Heart right ventricle (tissue), 16 donors: ENCODE data around the gene TEX22. TPM values are rescaled to one million over a fixed set of nuclear protein-coding genes. Genes with fewer than 3 reads are reported as not detected.
A peak's percentile ranks its signal among the peaks of the same experiment; 100 is the strongest.

Experiments used
- ATAC-seq, 8 donors: fragments of 200-7000 bp; cut with Tn5 transposase; one replicate each; pipeline ENCODE4 v1.9.1; 2020; ENCODE audit warnings: mild to moderate bottlenecking in 8 of 8, moderate library complexity in 8 of 8, moderate number of reproducible peaks in 1 of 8
- DNase-seq, 2 donors: peaks; one replicate each; pipeline ENCODE4 v3.0.0-alpha.2; 2020
- H3K27ac ChIP-seq, 10 donors: fragments of 200-600 bp; sonication (generic) in 2 of 10; one replicate each; pipeline versions ENCODE4 v1.5.0 to v1.8.0; 2020 to 2022; ENCODE audit warnings: mild to moderate bottlenecking in 3 of 10
- H3K27me3 ChIP-seq, 7 donors: fragments of 200-600 bp; one replicate each; pipeline ENCODE4 v1.8.0; 2021 to 2022; ENCODE audit warnings: mild to moderate bottlenecking in 2 of 7
- H3K36me3 ChIP-seq, 9 donors: fragments of 200-600 bp; sonication (generic) in 1 of 9; one replicate each; pipeline versions ENCODE4 v1.5.0 to v1.8.0; 2020 to 2022; ENCODE audit warnings: mild to moderate bottlenecking in 2 of 9
- H3K4me1 ChIP-seq, 9 donors: fragments of 200-600 bp; sonication (generic) in 1 of 9; one replicate each; pipeline versions ENCODE4 v1.5.0 to v1.8.0; 2020 to 2022; ENCODE audit warnings: mild to moderate bottlenecking in 4 of 9
- H3K4me3 ChIP-seq, 10 donors: fragments of 200-600 bp; sonication (generic) in 2 of 10; one replicate each; pipeline versions ENCODE4 v1.5.0 to v1.8.0; 2020 to 2022; ENCODE audit warnings: mild to moderate bottlenecking in 7 of 10, moderate library complexity in 2 of 10
- H3K9me3 ChIP-seq, 11 donors: fragments of 200-600 bp in 10 of 11; sonication (generic) in 2 of 11; one replicate each; pipeline versions ENCODE4 v1.5.0 to v1.8.0; 2013 to 2022; ENCODE audit warnings: mild to moderate bottlenecking in 2 of 11, control low read depth in 1 of 11, moderate library complexity in 1 of 11
- CTCF ChIP-seq, 9 donors: fragments of 200-600 bp; sonication (generic) in 2 of 9; IDR thresholded peaks; one replicate each; pipeline versions ENCODE4 v1.5.0 to v1.8.0; 2021 to 2022; ENCODE audit warnings: antibody characterized with exemption in 9 of 9, mild to moderate bottlenecking in 5 of 9, moderate library complexity in 1 of 9
- WGBS, 2 donors: extraction: QIAGEN DNeasy Blood & Tissue Kit; methylation state at CpG; one replicate each; pipeline ENCODE4 v1.1.7; 2013; ENCODE audit warnings: inconsistent platforms in 1 of 2; 5-methylcytosine and 5-hydroxymethylcytosine counted together
- intact Hi-C, 10 donors: fragments of 100-400 bp; cut with DNase I; formaldehyde crosslinking; loops; one replicate each; pipeline versions ENCODE4 v1.11.1 to v1.14.2; 2022
- polyA plus RNA-seq, 2 donors: library from polyadenylated mRNA; stranded (reverse); fragments of 200-250 nt; gene quantifications; one replicate each; pipeline ENCODE4 v1.2.3, GENCODE V29; 2013
- total RNA-seq, 10 donors: library from RNA; stranded (reverse); fragmentation: NEBNext Ultra II Directional in 3 of 10; extraction: Animal tissue kit (Norgen Biotek cat#: 25700) in 3 of 10; gene quantifications; one replicate each; pipeline versions ENCODE4 v1.2.1 to v1.2.4, GENCODE V29; 2021 to 2023
- donor health status: Arrhythmogenic right ventricular cardiomyopathy.
- donor health status: ischemic (EF 13 %, LVEDD 7.1; RV severe dilation, severe dysfunction).
- donor health status: healthy with polysubstance abuse.
- donor health status: DM: no; HTN: yes; CAD: no.
- donor health status: DM: no; HTN: no; CAD: no.
- donor health status: ischemic (EF 25% LVEDD 6.9; RV normal size, moderate dysfunction).
- donor health status: ischemic (EF 25% LVEDD 5.7; RV mildly dilated, moderate dysfunction).
- donor health status: healthy.
- donor health status: DM: yes; HTN: yes; CAD: no.
- donor health status: Ischemic cardiomyopathy.
- donor health status: ischemic (EF 35%, LVEDD 5.7; RV mildly dilated, moderate dysfunction).
- donor health status: nonischemic (EF 11% LVEDD 7.7; RV severe dilation, severe dysfunction).
- donor health status: DM: yes; HTN: yes; CAD: no.
- donor health status: PGD.
- donor health status: ischemic (EF 29% LVEDD 5.4; RV normal size, mild dysfunction).
- donor health status: nonischemic (EF 23%, LVEDD 6.1; RV moderate dilation, normal function).

Gene TEX22
- total and polyA plus RNA-seq, 12 donors, result 0.07 to 2.0 (median 0.66) TPM; not detected in 2

GRCh38 chr14:105430565-105430964 is 32.2 kb downstream of the TEX22 start:
- intact Hi-C loops, result loop anchor here in 1 of 10 donors (10.0 kb wide), 1 partner anchor 56 kb away; no protein-coding TSS in a partner anchor
- H3K27me3 ChIP-seq, result no peaks in the 10 kb centered on the region
- peaks cover 0 to 27% (median 4%) of the 10 kb centered on the region in 11 donors for H3K9me3 ChIP-seq
- H3K27ac ChIP-seq, result peak overlapping the region in 4 of 10 donors; percentile 11 to 52 (median 28)
- peaks cover 0 to 23% (median 6%) of the 10 kb centered on the region in 9 donors for H3K36me3 ChIP-seq
- TF ChIP-seq CTCF (IDR thresholded peaks at IDR 0.05), result no peak
- H3K4me3 ChIP-seq, result no peak overlapping the region
- H3K4me1 ChIP-seq, result peaks cover 0 to 24% (median 10%) of the 10 kb centered on the region in 9 donors
- DNase-seq (no peak), ATAC-seq (no peak)
- 64 to 71% methylated on average over 9 of the region's 9 CpGs for WGBS, 2 donors

- TF ChIP-seq CTCF (IDR thresholded peaks at IDR 0.05), result no peak
- H3K4me1 ChIP-seq, result peaks cover 0 to 28% (median 10%) of the 10 kb centered on the region in 9 donors
- no peak overlapping the region for H3K4me3 ChIP-seq
- H3K27me3 ChIP-seq, result no peaks in the 10 kb centered on the region
- no peak for DNase-seq
- H3K27ac ChIP-seq, result peak overlapping the region in 1 of 10 donors; percentile 52
- H3K9me3 ChIP-seq, result peaks cover 0 to 32% (median 4%) of the 10 kb centered on the region in 11 donors
- peaks cover 0 to 22% (median 6%) of the 10 kb centered on the region in 9 donors for H3K36me3 ChIP-seq
- 98 to 100% methylated on average over 1 of the region's 1 CpG for WGBS, 2 donors
- intact Hi-C loops, result loop anchor here in 1 of 10 donors (10.0 kb wide), 1 partner anchor 56 kb away; no protein-coding TSS in a partner anchor
- no peak for ATAC-seq
These were observed 32.9 kb downstream of the TEX22 start for GRCh38 chr14:105431256-105431655.

GRCh38 chr14:105432657-105433056 is 34.3 kb downstream of the TEX22 start:
- Histone ChIP-seq H3K4me1 (peaks cover 0 to 30% (median 10%) of the 10 kb centered on the region in 9 donors), H3K4me3 (no peak overlapping the region), H3K27me3 (no peaks in the 10 kb centered on the region), H3K9me3 (peaks cover 0 to 23% (median 4%) of the 10 kb centered on the region in 11 donors), H3K27ac (no peak overlapping the region), H3K36me3 (peaks cover 0 to 17% (median 0%) of the 10 kb centered on the region in 9 donors)
- no peak for ATAC-seq
- intact Hi-C loops, result loop anchor here in 1 of 10 donors (10.0 kb wide), 1 partner anchor 58 kb away; no protein-coding TSS in a partner anchor
- no peak for TF ChIP-seq CTCF (IDR thresholded peaks at IDR 0.05)
- DNase-seq, result no peak
- 93 to 94% methylated on average over 12 of the region's 12 CpGs for WGBS, 2 donors

- no peak for TF ChIP-seq CTCF (IDR thresholded peaks at IDR 0.05)
- Histone ChIP-seq H3K27me3 (no peaks in the 10 kb centered on the region), H3K36me3 (peaks cover 0 to 17% (median 0%) of the 10 kb centered on the region in 9 donors), H3K4me1 (peaks cover 0 to 30% (median 10%) of the 10 kb centered on the region in 9 donors), H3K9me3 (peaks cover 0 to 21% (median 4%) of the 10 kb centered on the region in 11 donors), H3K27ac (no peak overlapping the region), H3K4me3 (no peak overlapping the region)
- peak in 1 of 8 donors; percentile 18 for ATAC-seq
- no peak for DNase-seq
- 83 to 87% methylated on average over 17 of the region's 17 CpGs for WGBS, 2 donors
- intact Hi-C loops, result loop anchor here in 1 of 10 donors (10.0 kb wide), 1 partner anchor 58 kb away; no protein-coding TSS in a partner anchor
These were observed 34.8 kb downstream of the TEX22 start for GRCh38 chr14:105433161-105433605.
